Activated naive CD4-positive, alpha-beta T cell treated with anti-CD3 and anti-CD28 coated beads, Interleukin-2, amount 50 U/mL, for 72 hours (primary cell): Measurements from ENCODE around the gene SNPH. TPM values are rescaled to one million over a fixed set of nuclear protein-coding genes. Genes with fewer than 3 reads are reported as not detected.
"Not testable (repeated sequence)": the region's sequence is repeated elsewhere in the genome, so short reads cannot be mapped to it uniquely, and the experiment has no call there.

Experiments used
- ATAC-seq, 2 donors: fragments of 150-1000 bp; cut with Tn5 transposase; 2 replicates each; pipeline ENCODE4 v1.10.0; 2021; ENCODE audit warnings: mild to moderate bottlenecking in 2 of 2, moderate library complexity in 2 of 2
- DNase-seq, 2 donors: peaks; one replicate each; pipeline ENCODE4 v3.0.0; 2021 to 2022; ENCODE audit warnings: low spot score in 2 of 2
- H3K27ac Mint-ChIP-seq, 2 donors: one replicate each; pipeline ENCODE4 v1.8.0; 2022; ENCODE audit warnings: mild to moderate bottlenecking in 2 of 2, mixed read lengths in 2 of 2
- H3K36me3 Mint-ChIP-seq, 2 donors: one replicate each; pipeline ENCODE4 v1.8.0; 2022; ENCODE audit warnings: mixed read lengths in 2 of 2
- H3K9me3 Mint-ChIP-seq, 2 donors: one replicate each; pipeline ENCODE4 v1.8.0; 2022; ENCODE audit warnings: mixed read lengths in 2 of 2
- total RNA-seq, 2 donors: library from RNA; stranded (reverse); gene quantifications; one replicate each; pipeline ENCODE4 v1.2.3, GENCODE V29; 2022

The SNPH gene
- total RNA-seq, 2 donors from 2014 or later = 3.2 to 4.8 TPM

DNA sequence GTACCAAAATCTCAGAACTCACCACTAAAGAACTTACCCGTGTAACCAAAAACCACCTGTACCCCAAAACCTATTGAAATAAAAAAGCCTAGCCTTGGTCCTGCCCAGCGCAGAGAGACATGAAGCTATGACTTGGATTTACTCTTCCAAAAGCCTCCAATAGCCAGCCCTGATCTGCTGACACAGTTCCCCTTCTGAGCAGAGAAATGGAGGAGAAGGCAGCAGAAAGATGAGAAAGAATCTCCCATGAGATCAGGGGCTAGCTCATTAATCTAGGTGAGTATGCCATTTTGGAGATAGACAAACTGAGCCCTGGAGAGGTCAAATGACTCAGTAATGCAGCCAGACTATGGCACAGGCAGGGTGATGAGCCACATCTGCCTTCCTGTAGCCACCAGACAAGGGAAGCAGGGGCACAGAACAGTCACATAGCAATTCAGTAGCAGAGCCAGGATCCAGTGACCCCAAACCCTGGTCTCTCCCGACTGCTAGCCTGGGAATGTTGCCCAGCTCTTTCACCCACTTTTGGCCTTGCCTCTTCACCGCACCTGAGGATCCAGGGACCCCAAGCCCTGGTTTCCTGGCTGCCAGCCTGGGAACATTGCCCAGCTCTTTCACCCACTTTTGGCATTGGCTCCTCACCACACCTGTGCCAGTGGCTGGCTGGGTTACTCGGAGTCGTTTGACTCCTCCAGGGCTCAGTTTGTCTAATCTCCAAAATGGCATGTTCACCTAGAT is 70.0 kb downstream of the SNPH start:
- Mint-ChIP-seq H3K9me3 (no peaks in the 10 kb centered on the region), H3K27ac (peak overlapping the region; percentile 85 to 88), H3K36me3 (peaks cover 0 to 12% of the 10 kb centered on the region in 2 donors)
- peak; percentile 63 to 91 for ATAC-seq
- no peak for DNase-seq

DNA sequence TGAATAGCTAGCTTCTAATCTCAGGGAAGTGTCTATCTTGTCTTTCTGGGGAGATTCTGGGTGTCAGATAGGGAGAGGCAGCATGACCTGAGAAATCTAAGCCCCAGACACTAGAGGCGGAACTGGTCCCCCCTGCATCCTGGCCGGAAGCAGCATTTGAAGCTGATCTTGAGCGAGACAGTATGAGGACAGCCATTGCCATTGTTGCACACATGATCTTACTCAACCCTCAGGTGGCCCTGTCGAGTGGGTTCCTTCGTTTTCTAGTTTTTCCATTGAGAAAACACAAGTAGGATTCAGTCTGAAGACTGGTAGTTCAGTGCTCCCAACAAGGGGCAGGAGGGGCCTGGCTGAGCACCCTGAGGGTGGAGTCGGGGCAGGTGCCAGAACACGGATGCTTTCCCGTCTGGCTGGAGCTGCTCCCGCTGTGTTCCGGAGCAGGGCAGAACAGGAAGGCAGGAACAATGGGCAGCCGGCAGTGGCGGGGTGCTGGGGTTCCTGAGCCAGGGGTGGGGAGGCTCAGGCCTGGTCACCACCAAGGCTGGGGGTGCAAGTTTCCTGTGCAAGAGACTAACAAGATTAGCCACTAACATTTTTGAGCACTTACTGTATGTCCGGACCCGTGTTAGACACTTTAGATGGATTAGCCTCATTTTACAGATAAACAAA is 70.7 kb downstream of the SNPH start:
- Mint-ChIP-seq H3K27ac (peak overlapping the region; percentile 85 to 88), H3K36me3 (peaks cover 0 to 6% of the 10 kb centered on the region in 2 donors), H3K9me3 (no peaks in the 10 kb centered on the region)
- ATAC-seq (no peak), DNase-seq (no peak)

DNA sequence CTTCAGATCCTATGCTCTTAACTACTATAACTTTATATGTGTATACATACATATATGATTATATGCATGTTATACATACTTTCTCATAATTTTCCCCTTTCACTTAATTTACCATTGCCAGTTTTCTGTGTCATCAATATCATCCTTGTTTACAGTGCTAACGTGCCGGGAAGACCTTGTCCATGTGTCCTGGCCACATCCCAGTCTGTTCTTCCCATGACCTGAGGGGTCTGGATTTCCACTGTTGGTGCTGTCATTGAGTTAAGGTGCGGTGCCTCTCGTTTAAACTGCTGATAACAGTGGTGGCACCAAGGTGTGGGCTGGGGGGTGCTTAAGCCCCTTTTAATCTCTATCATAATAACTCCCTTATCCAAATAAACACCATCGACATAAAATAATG is 71.3 kb downstream of the SNPH start:
- Mint-ChIP-seq H3K27ac (no peak overlapping the region), H3K9me3 (no peaks in the 10 kb centered on the region), H3K36me3 (no peaks in the 10 kb centered on the region)
- DNase-seq (no peak), ATAC-seq (no peak)

DNA sequence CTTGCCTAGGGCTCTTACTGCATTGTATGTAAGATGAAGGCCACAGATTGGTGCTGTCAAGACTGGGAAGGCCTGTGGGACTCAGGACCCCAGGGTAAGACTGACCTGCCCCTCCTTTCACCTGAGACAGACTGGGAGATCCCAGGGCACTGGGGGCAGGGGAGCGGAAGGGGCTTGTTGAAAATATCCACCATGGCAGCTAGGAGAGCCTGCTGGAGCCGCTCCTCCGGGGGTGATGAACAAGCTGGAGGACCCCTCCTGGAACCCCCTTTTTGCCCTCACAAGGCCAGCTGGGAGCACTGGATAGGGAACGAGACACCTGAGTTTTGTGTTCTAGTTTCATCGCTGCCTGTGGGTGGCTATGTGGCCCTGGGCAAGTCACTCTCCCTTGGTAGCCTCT is 72.0 kb downstream of the SNPH start:
- H3K36me3 Mint-ChIP-seq = no peaks in the 10 kb centered on the region

DNA sequence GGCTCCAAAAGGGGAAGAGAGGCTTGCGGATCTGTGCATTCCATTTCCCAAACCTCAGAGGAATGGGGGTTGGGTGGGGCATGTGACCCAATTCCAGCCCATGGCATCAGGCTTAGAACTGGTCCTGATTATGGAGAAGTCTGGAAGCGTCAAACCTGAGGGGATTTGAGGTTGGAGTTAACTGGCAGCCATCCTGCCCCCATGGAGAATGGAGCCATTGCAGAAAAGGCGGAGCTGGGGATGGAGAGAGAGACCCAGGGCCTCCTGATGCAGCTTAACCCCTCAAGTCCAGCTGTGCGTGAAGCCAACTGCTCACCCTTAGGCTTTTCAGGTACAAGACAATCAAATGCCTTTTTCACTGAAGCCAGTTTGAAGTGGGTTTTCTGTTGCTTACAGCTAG is 72.7 kb downstream of the SNPH start:
- ATAC-seq = no peak
- no peak overlapping the region for H3K27ac Mint-ChIP-seq

More for the DNA sequence above, 72.0 kb downstream of the SNPH start:
- DNase-seq = no peak
- Mint-ChIP-seq H3K27ac (peak overlapping the region in 1 of 2 donors; percentile 53), H3K9me3 (no peaks in the 10 kb centered on the region)
- ATAC-seq = no peak

DNA sequence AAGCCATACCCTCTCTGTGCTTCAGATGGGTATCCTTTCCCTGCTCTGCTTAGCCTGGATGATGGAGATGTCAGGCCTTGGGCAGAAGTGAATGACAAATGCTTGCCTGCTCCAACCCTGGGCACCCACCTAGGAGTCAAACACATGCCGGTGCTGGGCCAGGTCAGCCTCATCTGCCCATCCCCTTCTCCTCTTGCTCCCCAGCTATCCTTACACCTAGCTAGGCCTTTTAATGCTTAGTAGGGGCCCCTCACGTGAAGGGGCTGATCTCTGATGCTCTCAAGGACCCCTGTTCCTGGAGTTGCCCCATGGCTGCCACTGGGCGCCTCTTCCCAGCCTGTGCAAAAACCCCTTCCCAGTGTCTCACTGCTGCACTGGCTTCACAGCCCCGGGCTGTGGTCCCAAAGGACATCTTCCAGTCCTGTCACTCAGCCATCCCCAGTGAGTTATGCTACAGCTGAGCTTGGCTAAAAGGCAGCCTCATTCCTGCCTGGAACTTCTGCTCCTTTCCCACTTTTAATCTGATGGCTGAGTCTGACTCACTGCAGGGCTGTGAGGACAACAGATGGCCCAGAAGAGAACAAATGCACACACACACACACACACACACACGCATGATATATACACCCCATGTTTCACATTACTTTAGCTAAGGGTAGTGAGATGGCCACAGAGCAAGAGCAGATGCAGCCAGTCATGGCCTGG is 75.6 kb downstream of the SNPH start:
- Mint-ChIP-seq H3K36me3 (no peaks in the 10 kb centered on the region), H3K9me3 (no peaks in the 10 kb centered on the region), H3K27ac (peak overlapping the region; percentile 19 to 83)
- ATAC-seq (no peak), DNase-seq (no peak)

More for the DNA sequence above, 72.7 kb downstream of the SNPH start:
- Mint-ChIP-seq H3K36me3 (no peaks in the 10 kb centered on the region), H3K9me3 (no peaks in the 10 kb centered on the region)
- no peak for DNase-seq

DNA sequence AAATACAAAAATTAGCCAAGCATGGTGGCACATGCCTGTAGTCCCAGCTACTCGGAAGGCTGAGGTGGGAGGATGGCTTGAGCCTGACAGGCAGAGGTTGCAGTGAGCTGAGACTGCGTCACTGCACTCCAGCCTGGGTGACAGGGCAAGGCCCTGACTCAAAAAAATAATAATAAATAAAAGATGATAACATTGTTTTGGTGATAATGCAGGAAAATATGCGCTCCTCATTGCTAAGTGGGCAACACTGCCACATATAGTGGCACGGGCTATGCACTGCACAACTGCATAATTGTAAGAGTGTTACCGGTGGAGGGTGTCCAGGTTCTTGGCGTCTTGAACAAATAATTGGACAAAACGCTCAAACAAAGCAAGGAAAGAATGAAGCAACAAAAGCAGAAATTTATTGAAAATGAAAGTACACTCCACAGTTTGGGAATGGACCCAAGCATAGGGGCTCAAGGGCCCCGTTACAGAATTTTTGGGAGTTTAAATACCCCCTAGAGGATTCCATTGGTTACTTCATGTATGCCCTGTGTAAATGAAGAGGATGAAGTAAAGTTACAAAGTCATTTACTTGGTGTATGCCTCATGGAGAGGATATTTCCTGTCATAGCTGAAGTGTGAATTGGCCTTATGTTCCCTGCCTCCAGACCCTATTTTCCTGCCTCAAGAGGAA is 77.5 kb downstream of the SNPH start:
- not testable (repeated sequence) for DNase-seq, H3K36me3 Mint-ChIP-seq, H3K9me3 Mint-ChIP-seq, ATAC-seq
- H3K27ac Mint-ChIP-seq = peak overlapping the region; percentile 22 to 30

DNA sequence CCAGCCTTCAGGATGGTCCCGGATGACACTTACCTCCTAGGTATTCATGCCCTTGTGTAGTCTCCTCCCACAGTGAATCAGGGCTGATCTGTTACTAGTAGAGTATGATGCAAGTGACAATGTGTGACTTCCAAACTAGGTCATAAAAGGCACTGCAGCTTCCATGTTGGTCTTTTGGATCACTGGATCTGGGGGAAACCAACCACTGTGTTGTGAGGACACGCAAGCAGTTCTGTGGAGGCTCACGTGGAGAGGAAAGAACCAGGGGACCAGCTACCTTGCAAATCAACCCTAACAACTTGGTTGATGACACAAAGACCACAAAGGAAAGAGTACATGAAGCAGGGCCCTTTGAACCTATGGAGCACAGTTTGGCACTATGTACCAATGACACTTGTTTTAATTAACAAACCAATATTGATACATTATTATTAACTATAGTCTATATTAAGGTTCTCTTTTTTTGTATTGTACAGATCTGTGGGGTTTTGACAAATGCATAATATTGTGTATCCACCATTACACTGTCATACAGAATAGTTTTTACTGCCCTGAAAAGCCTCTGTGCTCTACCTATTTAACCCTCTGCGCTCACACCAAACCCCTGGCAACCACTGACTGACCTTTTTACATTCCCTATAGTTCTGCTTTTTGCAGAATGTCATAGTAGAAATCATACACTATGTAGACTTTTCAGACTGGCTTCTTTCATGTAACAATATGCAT is 79.1 kb downstream of the SNPH start:
- ATAC-seq (peak; percentile 30 to 45), DNase-seq (no peak)
- peaks cover 6 to 15% of the 10 kb centered on the region in 2 donors for H3K9me3 Mint-ChIP-seq
- peaks cover 7 to 10% of the 10 kb centered on the region in 2 donors for H3K36me3 Mint-ChIP-seq
- no peak overlapping the region for H3K27ac Mint-ChIP-seq

DNA sequence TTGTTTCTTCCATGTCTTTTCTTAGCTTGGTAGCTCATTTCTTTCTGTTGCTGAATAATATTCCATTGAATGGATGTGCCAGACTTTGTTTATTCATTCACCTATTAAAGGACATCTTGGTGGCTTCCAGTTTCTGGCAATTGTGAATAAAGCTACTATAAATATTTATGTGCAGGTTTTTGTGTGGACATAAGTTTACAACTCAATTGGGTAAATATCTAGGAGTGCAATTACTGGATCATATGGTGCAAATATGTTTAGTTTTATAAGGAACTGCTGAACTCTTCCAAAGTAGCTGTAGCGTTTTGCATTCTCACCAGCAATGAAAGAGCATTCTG is 79.6 kb downstream of the SNPH start:
- H3K36me3 Mint-ChIP-seq = peaks cover 13% of the 10 kb centered on the region in 2 donors
- DNase-seq = no peak
- no peak overlapping the region for H3K27ac Mint-ChIP-seq
- ATAC-seq = no peak
- H3K9me3 Mint-ChIP-seq = peaks cover 6 to 19% of the 10 kb centered on the region in 2 donors

DNA sequence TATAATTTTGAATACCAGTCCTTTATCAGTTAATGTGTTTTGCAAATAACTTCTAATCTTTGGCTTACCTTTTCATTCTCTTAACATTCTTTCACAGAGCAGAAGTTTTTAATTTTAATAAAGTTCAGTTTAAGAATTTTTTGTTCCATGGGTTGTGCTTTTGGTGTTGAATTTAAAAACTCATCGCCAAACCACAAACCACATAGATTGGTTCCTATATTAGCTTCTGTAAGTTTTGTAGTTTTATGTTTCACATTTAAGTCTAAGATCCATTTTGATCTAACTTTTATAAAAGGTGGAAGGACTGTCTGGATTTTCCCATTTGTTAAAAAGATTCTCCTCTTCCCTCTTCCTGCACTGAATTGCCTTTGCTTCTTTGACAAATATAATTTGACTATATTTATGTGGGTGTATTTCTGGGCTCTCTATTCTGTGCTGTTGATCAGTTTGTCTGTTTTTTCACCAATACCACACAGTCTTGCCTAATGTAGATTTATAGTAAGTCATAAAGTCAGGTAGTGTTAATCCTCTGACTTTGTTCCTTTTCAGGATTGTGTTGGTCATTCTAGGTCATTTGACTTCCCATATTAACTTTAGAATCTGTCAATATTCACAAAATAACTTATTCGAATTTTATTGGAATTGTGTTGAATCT is 80.3 kb downstream of the SNPH start:
- Mint-ChIP-seq H3K27ac (peak overlapping the region in 1 of 2 donors; percentile 47), H3K9me3 (peaks cover 6 to 25% of the 10 kb centered on the region in 2 donors), H3K36me3 (peaks cover 20% of the 10 kb centered on the region in 2 donors)
- DNase-seq = no peak
- ATAC-seq = no peak

DNA sequence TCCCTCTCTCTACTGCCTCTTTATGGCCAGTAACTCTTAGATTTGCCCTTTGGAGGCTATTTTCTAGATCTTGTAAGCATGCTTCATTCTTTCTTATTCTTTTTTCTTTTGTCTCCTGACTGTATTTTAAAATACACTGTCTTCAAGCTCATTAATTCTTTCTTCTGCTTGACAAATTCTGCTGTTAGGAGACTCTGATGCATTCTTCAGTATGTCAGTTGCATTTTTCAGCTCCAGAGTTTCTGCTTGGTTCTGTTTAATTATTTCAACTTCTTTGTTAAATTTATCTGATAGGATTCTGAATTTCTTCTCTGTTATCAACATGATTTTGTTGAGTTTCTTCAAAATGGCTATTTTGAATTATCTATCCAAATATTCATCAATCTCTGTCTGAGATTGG is 87.9 kb downstream of the SNPH start:
- H3K9me3 Mint-ChIP-seq = peaks cover 5 to 43% of the 10 kb centered on the region in 2 donors
- H3K36me3 Mint-ChIP-seq = peaks cover 56 to 84% of the 10 kb centered on the region in 2 donors
- ATAC-seq (no peak), DNase-seq (no peak)
- no peak overlapping the region for H3K27ac Mint-ChIP-seq

DNA sequence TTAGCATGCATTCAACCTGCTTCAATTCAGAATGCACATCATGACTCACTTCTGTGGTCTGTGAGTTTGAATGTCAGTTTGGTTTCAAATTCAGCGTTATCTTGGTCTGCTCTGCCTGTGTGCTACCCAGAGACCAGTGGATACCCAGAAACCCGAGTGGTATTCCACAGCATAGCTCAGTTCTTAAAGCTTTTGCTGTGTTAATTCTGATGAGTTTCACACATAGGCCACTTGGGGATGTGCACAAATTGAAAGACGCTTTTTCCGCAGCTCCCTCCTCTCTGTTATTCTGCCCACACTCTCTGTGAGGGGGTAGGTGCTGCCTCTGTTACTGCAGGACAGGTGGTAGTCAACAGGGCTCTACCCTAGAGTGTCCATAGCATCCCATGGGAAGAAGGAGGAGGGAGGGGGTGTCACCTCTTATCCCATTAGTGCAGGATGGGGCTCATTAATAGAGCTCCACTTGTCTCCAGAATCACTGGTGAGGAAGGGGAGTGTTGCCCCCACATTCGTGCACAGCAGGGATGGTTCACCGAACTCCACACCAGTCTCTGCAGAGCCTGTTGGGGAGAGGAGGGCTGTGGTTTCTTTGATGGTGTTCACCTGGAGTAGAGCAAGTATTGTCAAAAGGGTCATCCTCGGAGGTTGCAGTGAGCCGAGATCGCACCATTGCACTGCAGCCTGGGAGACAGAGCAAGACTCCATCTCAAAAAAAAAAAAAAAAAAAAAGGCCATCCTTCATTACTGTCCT is 92.0 kb downstream of the SNPH start:
- Mint-ChIP-seq H3K9me3 (peaks cover 5 to 15% of the 10 kb centered on the region in 2 donors), H3K36me3 (peaks cover 45 to 77% of the 10 kb centered on the region in 2 donors), H3K27ac (peak overlapping the region; percentile 68 to 97)
- peak; percentile 89 to 90 for ATAC-seq
- peak in 1 of 2 donors; percentile 41 for DNase-seq
